WTC11 (cell line): ENCODE data around the gene TMEM236.

Experiments used
- CBFB ChIP-seq: sonication (generic); formaldehyde crosslinking; IDR thresholded peaks from 2 replicates; pipeline ENCODE4 v1.8.1; 2022; ENCODE audit warnings: mild to moderate bottlenecking, low read depth, missing genetic modification reagents
- CTCF ChIP-seq: fragments of 200-600 bp; IDR thresholded peaks from 2 replicates; pipeline ENCODE4 v1.8.0; 2022; ENCODE audit warnings: antibody characterized with exemption
- E2F4 ChIP-seq: sonication (generic); formaldehyde crosslinking; IDR thresholded peaks from 2 replicates; pipeline ENCODE4 v1.8.1; 2022; ENCODE audit warnings: low read depth, mild to moderate bottlenecking, moderate library complexity, missing genetic modification reagents, borderline replicate concordance
- MAX ChIP-seq: sonication (generic); formaldehyde crosslinking; IDR thresholded peaks from 2 replicates; pipeline ENCODE4 v1.8.0; 2022; ENCODE audit warnings: mild to moderate bottlenecking, missing genetic modification reagents
- NFYB ChIP-seq: sonication (generic); formaldehyde crosslinking; conservative IDR thresholded peaks from 2 replicates; pipeline ENCODE4 v1.8.0; 2022; ENCODE audit warnings: low read depth, missing genetic modification reagents
- TP53 ChIP-seq: sonication (generic); formaldehyde crosslinking; IDR thresholded peaks from 2 replicates; pipeline ENCODE4 v1.8.1; 2023; ENCODE audit warnings: mild to moderate bottlenecking, missing genetic modification reagents

GRCh38 chr10:17731331-17732020, 20.5 kb upstream of the TMEM236 start:
- no peak for TF ChIP-seq CBFB (CRISPR knock-in tag)
- TF ChIP-seq CTCF = no peak
- no peak for TF ChIP-seq E2F4 (CRISPR knock-in tag)
- TF ChIP-seq TP53 = no peak
- TF ChIP-seq MAX = no peak
- no peak for TF ChIP-seq NFYB
